Activated naive CD8-positive, alpha-beta T cell treated with anti-CD3 and anti-CD28 coated beads, Interleukin-2, amount 10 ng/mL, durations not matched to agents 7 days and 5 days (primary cell): ENCODE measurements around the gene PAPOLA. TPM values are rescaled to one million over a fixed set of nuclear protein-coding genes. Genes with fewer than 3 reads are reported as not detected.

Source experiments
- ATAC-seq: fragments of 150-1000 bp; cut with Tn5 transposase; one replicate; pipeline ENCODE4 v1.10.0; 2021; ENCODE audit warnings: low read depth, moderate library complexity
- POLR2A ChIA-PET: fragments of 350-600 bp; sonication (Branson Sonifier 250); formaldehyde crosslinking; loops from one replicate; lab custom pipeline; 2021; ENCODE audit warnings: antibody characterized with exemption; lab: Charles Lee
- DNase-seq: peaks from one replicate; pipeline ENCODE4 v3.0.0; 2021
- H3K27ac Mint-ChIP-seq: one replicate; pipeline ENCODE4 v1.8.0; 2022; ENCODE audit warnings: mild to moderate bottlenecking, mixed read lengths
- H3K27me3 Mint-ChIP-seq: one replicate; pipeline ENCODE4 v1.8.0; 2022; ENCODE audit warnings: mild to moderate bottlenecking, moderate library complexity, mixed read lengths
- H3K36me3 Mint-ChIP-seq: one replicate; pipeline ENCODE4 v1.8.0; 2021; ENCODE audit warnings: mild to moderate bottlenecking, mixed read lengths
- H3K4me1 Mint-ChIP-seq: one replicate; pipeline ENCODE4 v1.8.0; 2021; ENCODE audit warnings: mixed read lengths
- H3K4me3 Mint-ChIP-seq: one replicate; pipeline ENCODE4 v1.8.0; 2022; ENCODE audit warnings: mild to moderate bottlenecking, moderate library complexity, mixed read lengths
- H3K9me3 Mint-ChIP-seq: one replicate; pipeline ENCODE4 v1.8.0; 2021; ENCODE audit warnings: mixed read lengths
- total RNA-seq, 2 experiments: library from RNA; stranded (reverse); gene quantifications; one replicate each; pipeline ENCODE4 v1.2.3, GENCODE V29; 2021

The PAPOLA gene
- total RNA-seq, 2 experiments from 2014 or later = 168 to 175 TPM

DNA sequence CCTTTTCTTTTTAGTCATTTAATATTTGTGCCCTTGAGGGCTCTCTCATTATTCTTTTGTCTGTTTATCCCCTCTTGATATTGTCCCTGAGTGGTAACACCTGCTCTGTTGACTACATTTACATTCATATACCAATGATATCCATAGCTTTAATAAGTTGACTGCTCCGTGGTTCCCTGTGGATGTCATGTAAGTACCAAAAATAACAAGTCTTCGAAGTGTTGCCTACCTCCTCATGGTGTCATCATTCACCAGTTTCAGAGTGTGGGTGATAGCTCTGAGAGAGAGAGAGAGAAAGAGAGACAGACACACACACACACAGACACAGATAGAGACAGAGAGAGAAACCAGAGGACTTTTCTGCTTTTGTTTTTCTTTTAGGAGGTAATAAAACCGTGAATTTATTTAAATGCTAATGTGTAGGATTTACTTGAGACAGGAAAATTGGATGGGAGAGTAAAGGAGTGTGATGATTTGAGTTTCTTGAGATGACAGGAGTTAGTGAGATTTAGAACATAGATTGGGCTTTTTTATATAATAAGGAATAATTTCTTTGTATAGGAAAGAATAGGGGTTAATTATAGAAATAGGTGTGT, 52.2 kb downstream of the PAPOLA start:
- Mint-ChIP-seq H3K36me3 (peaks cover 27% of the 10 kb centered on the region), H3K9me3 (no peaks in the 10 kb centered on the region), H3K4me3 (no peak overlapping the region), H3K27me3 (no peaks in the 10 kb centered on the region), H3K4me1 (peaks cover 4% of the 10 kb centered on the region), H3K27ac (no peak overlapping the region)
- ATAC-seq (no peak), DNase-seq (no peak)
- POLR2A ChIA-PET = no interaction called here

DNA sequence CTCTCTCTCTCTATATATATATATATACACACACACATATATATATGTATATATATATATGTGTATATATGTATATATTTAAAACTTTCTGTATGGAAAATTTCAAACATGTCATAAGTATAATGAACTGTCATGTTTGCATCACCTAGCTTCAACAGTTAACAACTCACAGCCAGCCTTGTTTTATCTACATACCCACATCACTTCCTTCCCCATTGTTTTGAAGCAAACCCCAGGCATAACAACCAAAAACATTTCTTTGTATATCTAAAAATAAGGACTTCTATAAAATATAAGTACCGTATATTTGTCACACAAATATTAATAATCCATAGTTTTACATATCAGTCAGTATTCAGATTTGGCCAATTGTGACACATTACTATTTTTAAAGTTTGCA, 57.4 kb downstream of the PAPOLA start:
- Mint-ChIP-seq H3K27me3 (no peaks in the 10 kb centered on the region), H3K4me3 (no peak overlapping the region), H3K36me3 (peaks cover 27% of the 10 kb centered on the region), H3K27ac (no peak overlapping the region), H3K9me3 (no peaks in the 10 kb centered on the region), H3K4me1 (peaks cover 1% of the 10 kb centered on the region)
- ATAC-seq (no peak), DNase-seq (no peak)
- POLR2A ChIA-PET = no interaction called here

DNA sequence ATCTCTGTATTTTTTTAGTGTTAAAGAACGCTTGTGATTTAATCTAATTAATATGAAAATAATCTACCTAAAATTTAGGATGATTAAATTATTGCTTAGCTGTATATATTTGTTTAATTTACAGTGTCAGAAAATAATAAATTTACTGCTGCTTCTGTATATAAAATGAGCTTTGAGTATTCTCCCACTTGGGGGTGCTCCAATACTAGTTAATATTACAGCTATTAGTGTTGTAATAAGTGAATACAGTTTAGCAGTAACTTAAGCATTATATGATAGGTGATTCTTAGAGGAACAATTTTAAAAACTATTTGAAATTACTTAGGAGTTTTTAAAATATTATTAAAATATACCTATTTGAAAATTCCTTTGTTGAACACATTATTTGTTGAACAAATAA, 62.2 kb downstream of the PAPOLA start:
- POLR2A ChIA-PET = no interaction called here
- Mint-ChIP-seq H3K36me3 (peaks cover 18% of the 10 kb centered on the region), H3K27me3 (no peaks in the 10 kb centered on the region), H3K4me3 (no peak overlapping the region), H3K9me3 (no peaks in the 10 kb centered on the region), H3K27ac (no peak overlapping the region), H3K4me1 (no peaks in the 10 kb centered on the region)
- ATAC-seq = no peak
- DNase-seq = no peak

DNA sequence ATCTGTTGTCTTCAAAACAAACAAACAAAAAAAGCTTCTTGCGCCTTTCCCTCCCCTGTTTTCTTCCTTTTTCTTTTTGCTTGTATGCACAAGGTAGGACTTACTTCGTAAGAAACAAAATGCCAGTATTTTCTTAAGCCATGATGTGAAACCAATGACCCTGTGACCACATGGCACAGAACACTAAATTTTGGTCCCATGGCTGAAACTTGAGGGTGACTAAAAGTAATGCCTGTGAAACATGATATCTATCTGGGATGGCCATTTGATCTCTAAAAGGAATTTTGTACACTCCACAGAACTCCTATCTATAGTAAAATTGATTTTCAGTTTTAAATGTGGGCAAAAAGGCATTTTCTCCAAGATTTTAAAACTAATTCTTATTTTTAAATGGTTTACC, 63.6 kb downstream of the PAPOLA start:
- Mint-ChIP-seq H3K4me3 (no peak overlapping the region), H3K9me3 (no peaks in the 10 kb centered on the region), H3K27me3 (no peaks in the 10 kb centered on the region), H3K36me3 (peaks cover 22% of the 10 kb centered on the region), H3K27ac (peak overlapping the region; percentile 2), H3K4me1 (no peaks in the 10 kb centered on the region)
- ATAC-seq = no peak
- DNase-seq = no peak
- POLR2A ChIA-PET = no interaction called here

DNA sequence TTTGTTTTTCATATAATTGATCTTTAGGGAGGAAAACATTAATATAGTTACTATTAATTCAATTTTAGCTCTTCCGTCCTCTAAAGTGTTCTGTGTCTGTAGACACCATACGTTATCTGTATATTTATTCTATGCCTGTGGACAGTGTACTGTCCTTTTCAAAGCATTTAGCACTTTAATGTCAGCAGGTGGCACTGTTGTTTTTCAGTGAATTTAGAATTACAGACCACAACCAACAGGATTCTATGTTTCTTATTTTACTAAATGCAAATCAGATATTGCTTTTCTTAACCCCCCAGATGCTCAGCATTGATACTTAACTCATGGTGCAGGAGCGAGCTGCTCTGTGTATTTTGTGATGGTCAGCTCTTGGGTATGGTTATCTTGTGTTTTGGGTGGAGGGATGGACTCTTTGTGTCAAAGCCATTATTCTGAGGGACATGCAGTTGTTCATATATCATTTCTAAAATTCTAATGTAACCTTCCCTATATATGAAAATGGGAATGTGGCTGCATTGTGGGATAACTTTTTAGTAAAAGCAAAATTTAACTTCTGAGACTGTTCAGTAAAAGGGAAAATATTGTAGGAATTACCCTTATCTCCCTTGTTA, 65.2 kb downstream of the PAPOLA start:
- H3K36me3 Mint-ChIP-seq = peaks cover 20% of the 10 kb centered on the region
- no peak overlapping the region for H3K4me3 Mint-ChIP-seq
- POLR2A ChIA-PET = no interaction called here
- ATAC-seq (no peak), DNase-seq (no peak)
- no peaks in the 10 kb centered on the region for H3K4me1 Mint-ChIP-seq
- H3K27ac Mint-ChIP-seq = no peak overlapping the region
- H3K27me3 Mint-ChIP-seq = no peaks in the 10 kb centered on the region
- no peaks in the 10 kb centered on the region for H3K9me3 Mint-ChIP-seq

DNA sequence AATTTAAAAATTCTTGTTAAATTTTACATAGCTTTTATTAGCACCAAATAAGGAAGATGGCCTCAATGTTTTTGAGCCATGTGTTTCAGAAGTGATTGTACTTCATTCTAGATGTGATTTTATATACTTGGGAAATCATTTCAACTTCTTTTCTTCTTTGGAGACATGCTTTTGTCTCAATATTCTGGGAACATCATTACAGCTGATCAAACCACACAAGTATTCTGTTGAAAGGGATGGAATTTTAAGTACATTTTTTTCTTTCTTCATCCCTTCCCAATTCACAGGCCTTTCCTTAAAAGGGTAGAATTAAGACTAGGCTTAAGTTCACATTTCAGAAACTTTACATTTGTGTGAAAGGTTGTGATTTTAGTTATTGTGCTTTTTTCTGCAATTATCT, 66.4 kb downstream of the PAPOLA start:
- DNase-seq (no peak), ATAC-seq (no peak)
- H3K4me3 Mint-ChIP-seq = no peak overlapping the region
- H3K27ac Mint-ChIP-seq = no peak overlapping the region
- peaks cover 17% of the 10 kb centered on the region for H3K36me3 Mint-ChIP-seq
- H3K27me3 Mint-ChIP-seq = no peaks in the 10 kb centered on the region
- H3K9me3 Mint-ChIP-seq = no peaks in the 10 kb centered on the region
- H3K4me1 Mint-ChIP-seq = no peaks in the 10 kb centered on the region
- POLR2A ChIA-PET = no interaction called here

DNA sequence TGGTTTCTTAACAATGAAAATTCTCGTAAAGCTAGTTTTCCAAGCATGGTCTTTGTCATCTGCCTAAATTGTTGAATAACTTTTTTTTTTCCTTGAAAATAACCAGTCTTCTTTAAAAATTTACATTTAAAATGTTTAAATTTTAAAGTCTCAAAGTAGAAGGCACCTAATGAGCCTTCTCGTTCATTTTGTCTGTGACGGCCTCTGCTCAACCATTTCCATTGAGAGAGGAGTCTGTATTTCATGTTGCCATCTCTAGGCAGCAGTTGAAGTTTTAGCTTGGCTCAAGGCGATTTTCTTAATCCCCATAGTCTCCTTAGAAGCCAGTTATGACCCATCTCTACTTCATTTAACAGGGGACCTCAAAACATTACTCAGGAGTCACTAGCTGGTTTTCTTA, 69.1 kb downstream of the PAPOLA start:
- no peaks in the 10 kb centered on the region for H3K9me3 Mint-ChIP-seq
- DNase-seq = no peak
- no peaks in the 10 kb centered on the region for H3K27me3 Mint-ChIP-seq
- no peak for ATAC-seq
- no peak overlapping the region for H3K27ac Mint-ChIP-seq
- H3K4me3 Mint-ChIP-seq = no peak overlapping the region
- H3K36me3 Mint-ChIP-seq = peaks cover 11% of the 10 kb centered on the region
- POLR2A ChIA-PET = no interaction called here
- peaks cover 3% of the 10 kb centered on the region for H3K4me1 Mint-ChIP-seq

DNA sequence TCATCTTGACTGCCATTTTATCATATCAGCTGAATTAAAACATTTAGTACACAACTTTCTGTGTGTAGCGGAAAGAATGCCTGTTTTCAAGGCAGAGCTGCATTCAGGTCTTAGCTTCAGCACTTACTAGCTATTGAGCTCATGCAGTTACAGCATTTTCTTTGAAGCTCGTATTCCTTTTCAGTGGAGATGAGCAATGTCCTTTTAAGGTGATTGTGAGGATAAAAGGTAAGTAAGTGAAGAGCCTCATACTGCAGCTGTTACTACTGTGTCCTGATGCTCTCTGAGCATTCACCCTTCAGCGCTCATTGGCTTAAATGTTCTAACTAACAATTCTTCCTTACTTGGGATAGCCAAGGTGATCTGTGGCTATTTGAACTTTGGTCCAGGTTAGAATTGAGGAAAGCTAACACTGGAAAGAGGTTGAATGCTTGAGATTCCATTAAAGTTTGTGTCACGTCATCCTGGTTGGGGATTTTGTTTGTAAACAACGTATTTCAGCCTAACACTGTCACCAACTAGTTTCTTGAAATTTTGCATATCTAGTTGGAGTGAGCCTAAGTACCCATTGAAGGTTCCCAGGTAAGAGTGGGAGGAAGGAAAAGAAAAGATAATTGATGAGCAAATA, 71.4 kb downstream of the PAPOLA start:
- DNase-seq (no peak), ATAC-seq (no peak)
- Mint-ChIP-seq H3K27me3 (no peaks in the 10 kb centered on the region), H3K4me1 (peaks cover 8% of the 10 kb centered on the region), H3K27ac (no peak overlapping the region), H3K36me3 (peaks cover 9% of the 10 kb centered on the region), H3K9me3 (no peaks in the 10 kb centered on the region), H3K4me3 (no peak overlapping the region)
- POLR2A ChIA-PET = no interaction called here

DNA sequence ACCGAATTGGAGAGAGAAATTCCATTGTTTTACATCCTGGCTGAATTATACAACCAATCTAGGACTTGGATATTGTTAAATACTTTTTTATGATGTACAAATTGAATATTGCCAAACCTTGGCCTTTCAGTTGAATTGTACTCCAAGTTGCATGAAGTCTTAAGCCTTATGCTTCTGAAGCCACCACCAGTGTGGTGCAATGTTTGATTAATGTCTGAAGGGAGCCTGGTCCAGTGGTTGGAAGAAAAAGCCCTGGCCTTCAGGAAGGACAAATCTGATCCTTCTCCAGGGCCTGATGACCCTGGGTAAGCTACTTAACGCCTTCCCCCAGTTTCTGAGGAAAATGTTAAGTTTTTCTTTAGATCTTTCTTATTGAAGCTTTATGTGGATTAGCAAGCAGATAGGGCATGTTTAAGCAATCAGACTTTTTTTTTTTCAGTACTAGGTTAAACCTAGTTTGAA, 72.0 kb downstream of the PAPOLA start:
- no peak overlapping the region for H3K27ac Mint-ChIP-seq
- DNase-seq (no peak), ATAC-seq (no peak)
- no peaks in the 10 kb centered on the region for H3K9me3 Mint-ChIP-seq
- H3K4me1 Mint-ChIP-seq = peaks cover 8% of the 10 kb centered on the region
- POLR2A ChIA-PET = no interaction called here
- H3K27me3 Mint-ChIP-seq = no peaks in the 10 kb centered on the region
- peaks cover 6% of the 10 kb centered on the region for H3K36me3 Mint-ChIP-seq
- no peak overlapping the region for H3K4me3 Mint-ChIP-seq

DNA sequence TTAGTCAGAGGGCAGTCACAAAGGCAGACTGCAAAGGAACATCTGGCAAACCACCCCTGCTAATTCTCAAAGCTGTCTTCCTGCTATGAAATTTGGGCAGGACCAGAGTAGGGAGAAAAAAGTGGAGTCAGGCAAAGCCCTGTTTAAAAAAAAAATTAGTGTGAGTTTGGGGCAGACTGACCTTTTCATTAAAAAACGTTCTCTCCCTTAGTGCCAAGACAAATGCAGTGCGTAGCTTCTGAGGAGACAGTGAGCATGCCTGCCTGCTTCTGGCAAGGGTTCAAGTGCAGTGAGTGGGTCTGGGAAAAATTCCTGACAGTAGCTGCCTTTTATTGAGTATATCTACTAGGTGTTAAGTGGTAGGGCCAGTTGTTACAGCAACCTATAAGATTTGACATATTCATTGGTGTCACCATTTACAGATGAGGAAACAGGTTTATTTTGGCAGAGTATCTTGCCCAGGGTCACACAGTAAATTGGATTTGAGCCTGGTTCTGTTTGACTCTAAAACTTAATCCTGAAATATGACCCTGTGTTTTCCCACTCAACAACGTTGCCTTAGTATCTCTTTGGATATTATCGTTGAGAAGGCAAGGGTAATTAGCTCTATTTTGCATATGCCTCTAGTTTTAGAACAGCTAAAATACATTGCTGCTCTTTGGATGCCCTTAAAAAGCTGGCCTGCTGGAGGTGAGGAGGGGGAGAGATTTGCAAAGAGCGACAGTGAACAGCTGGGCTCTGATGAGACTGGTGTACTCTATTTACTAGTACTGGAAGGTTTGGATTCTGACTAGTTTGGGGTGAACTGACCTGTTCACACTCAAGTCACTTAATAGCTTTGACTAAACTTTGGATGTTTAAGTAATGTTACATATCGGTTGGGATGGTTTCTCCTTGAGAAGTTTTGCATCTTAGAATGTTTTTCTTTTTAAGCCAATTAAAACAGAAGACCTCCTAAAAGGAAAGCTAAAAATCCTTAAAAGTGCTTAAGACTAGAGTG, 72.8 kb downstream of the PAPOLA start:
- Mint-ChIP-seq H3K27ac (no peak overlapping the region), H3K36me3 (peaks cover 6% of the 10 kb centered on the region), H3K4me3 (no peak overlapping the region), H3K9me3 (no peaks in the 10 kb centered on the region), H3K27me3 (no peaks in the 10 kb centered on the region), H3K4me1 (peaks cover 8% of the 10 kb centered on the region)
- no peak for ATAC-seq
- no peak for DNase-seq
- POLR2A ChIA-PET = no interaction called here

DNA sequence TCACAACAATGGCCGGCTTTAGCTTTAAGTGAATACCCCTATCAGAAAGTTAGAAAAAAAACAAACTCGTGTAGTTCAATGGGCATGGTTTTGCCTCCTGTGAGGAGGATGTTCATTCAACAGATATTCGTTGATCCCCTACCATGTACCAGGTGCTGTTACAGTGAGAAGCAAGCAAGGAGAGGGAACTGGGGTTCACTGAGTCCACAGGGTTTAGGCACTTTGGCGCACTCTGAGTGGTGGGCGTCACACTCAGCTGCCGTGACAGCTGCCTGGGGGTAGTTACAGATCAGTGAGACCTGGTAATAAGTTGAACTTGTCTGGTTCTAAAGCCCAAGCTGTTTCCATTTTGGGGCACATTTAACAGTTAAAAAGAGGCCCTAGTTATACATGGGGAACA, 74.2 kb downstream of the PAPOLA start:
- Mint-ChIP-seq H3K4me1 (peaks cover 10% of the 10 kb centered on the region), H3K36me3 (no peaks in the 10 kb centered on the region), H3K27me3 (no peaks in the 10 kb centered on the region), H3K4me3 (no peak overlapping the region), H3K9me3 (no peaks in the 10 kb centered on the region), H3K27ac (no peak overlapping the region)
- ATAC-seq = no peak
- DNase-seq = no peak
- POLR2A ChIA-PET = no interaction called here

DNA sequence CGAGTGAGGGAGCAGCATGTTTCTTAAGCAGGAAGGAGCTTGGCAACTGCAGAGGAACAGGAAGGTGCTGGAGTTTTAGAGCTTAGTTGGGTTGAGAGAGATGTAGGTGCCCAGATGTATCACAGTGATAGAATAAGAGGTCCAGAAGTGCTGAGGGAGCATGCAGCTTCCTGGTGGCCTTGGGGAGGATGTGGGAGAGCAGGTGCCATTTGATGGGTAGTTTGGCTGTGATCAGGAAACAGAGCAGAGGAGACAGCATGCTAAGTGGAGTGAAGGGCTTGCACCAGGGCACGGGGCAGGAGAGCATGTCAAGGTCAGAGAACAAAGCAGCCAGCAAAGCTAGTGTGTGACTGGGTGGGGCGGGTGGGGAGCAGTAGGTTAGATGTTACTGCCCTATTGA, 74.8 kb downstream of the PAPOLA start:
- ATAC-seq = peak; percentile 53
- Mint-ChIP-seq H3K27me3 (no peaks in the 10 kb centered on the region), H3K4me3 (no peak overlapping the region), H3K9me3 (no peaks in the 10 kb centered on the region), H3K36me3 (no peaks in the 10 kb centered on the region), H3K4me1 (peaks cover 10% of the 10 kb centered on the region), H3K27ac (peak overlapping the region; percentile 28)
- POLR2A ChIA-PET = no interaction called here
- DNase-seq = no peak

DNA sequence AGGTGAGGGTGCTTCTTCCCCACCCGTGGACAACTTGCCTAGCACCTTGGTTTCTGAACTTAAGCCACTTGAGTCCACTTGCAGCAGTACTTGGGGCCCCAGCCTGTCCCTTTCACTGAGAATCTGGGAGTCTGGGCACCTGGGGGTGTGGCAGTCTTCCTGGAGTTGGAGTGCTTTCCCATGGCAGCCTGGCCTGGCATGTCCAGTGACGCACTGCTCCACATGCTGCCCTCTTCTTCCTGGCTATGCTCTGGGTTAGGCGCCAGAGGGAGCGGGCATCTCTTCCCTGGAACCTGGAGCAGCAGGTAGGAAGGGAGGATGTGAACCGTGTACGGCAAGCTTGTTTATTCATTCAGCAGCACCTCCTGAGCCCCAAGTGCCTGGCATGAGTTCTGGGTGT, 76.4 kb downstream of the PAPOLA start:
- H3K36me3 Mint-ChIP-seq = no peaks in the 10 kb centered on the region
- H3K4me1 Mint-ChIP-seq = peaks cover 10% of the 10 kb centered on the region
- H3K9me3 Mint-ChIP-seq = no peaks in the 10 kb centered on the region
- H3K27me3 Mint-ChIP-seq = no peaks in the 10 kb centered on the region
- H3K4me3 Mint-ChIP-seq = no peak overlapping the region
- ATAC-seq = no peak
- H3K27ac Mint-ChIP-seq = no peak overlapping the region
- POLR2A ChIA-PET = no interaction called here
- DNase-seq = no peak
